ENCODE data around the gene IGSF21. TPM values are rescaled to one million over a fixed set of nuclear protein-coding genes. Genes with fewer than 3 reads are reported as not detected.

IGSF21 gene
- total RNA-seq, 1 donor from 2014 or later: 1.3 TPM

DNA sequence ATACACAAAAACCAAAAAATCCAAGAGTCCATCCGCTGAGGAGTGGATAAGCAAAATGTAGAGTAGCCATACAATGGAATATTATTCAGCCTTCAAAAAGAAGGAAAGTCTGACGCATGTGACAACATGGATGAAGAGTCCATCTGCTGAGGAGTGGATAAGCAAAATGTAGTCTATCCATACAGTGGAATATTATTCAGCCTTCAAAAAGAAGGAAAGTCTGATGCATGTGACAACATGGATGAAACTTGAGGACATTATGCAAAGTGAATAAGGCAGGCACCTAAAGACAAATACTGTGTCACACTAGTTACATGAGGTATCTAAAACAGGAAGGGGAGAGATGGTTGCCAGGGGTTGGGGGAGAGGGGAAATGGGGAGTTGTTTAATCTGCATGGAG lies 14.0 kb upstream of the IGSF21 start:
- peaks cover 1% of the 10 kb centered on the region for H3K9me3 Mint-ChIP-seq (ENCODE audit: unreplicated experiment)
- no peak overlapping the region for H3K27ac Mint-ChIP-seq (ENCODE audit: unreplicated experiment)
- DNase-seq: no peak
- H3K4me1 Mint-ChIP-seq (ENCODE audit: low read depth, unreplicated experiment): peaks cover 6% of the 10 kb centered on the region
- TF ChIP-seq, protein P1, sequence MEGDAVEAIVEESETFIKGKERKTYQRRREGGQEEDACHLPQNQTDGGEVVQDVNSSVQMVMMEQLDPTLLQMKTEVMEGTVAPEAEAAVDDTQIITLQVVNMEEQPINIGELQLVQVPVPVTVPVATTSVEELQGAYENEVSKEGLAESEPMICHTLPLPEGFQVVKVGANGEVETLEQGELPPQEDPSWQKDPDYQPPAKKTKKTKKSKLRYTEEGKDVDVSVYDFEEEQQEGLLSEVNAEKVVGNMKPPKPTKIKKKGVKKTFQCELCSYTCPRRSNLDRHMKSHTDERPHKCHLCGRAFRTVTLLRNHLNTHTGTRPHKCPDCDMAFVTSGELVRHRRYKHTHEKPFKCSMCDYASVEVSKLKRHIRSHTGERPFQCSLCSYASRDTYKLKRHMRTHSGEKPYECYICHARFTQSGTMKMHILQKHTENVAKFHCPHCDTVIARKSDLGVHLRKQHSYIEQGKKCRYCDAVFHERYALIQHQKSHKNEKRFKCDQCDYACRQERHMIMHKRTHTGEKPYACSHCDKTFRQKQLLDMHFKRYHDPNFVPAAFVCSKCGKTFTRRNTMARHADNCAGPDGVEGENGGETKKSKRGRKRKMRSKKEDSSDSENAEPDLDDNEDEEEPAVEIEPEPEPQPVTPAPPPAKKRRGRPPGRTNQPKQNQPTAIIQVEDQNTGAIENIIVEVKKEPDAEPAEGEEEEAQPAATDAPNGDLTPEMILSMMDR (IDR thresholded peaks at IDR 0.05; ENCODE audit: partially characterized antibody, unreplicated experiment): no peak
- no peak overlapping the region for H3K4me3 Mint-ChIP-seq (ENCODE audit: unreplicated experiment)
- H3K36me3 Mint-ChIP-seq (ENCODE audit: unreplicated experiment): no peaks in the 10 kb centered on the region
- peaks cover 2% of the 10 kb centered on the region for H3K27me3 Mint-ChIP-seq (ENCODE audit: unreplicated experiment)

DNA sequence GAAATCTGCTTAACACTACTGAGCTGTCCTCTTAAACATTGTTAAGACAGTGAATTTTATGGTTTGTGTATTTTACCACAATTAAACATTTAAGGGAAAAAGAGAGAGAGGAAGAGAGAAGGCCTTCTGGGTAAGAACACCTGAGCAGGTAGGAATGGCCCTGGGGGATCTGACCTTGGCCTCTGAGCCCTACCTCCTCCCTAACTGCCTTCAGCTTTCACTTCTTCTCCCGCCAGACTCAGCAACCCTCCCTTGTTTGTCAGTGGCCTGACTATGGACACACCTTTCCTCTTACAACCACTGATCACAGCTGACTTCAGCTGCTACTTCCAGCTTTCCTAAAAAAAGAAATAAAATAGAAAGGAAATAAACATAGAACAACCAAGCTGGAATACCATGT lies 13.5 kb upstream of the IGSF21 start:
- Mint-ChIP-seq H3K4me3 (ENCODE audit: unreplicated experiment) (no peak overlapping the region), H3K27ac (ENCODE audit: unreplicated experiment) (no peak overlapping the region), H3K9me3 (ENCODE audit: unreplicated experiment) (peaks cover under 1% of the 10 kb centered on the region), H3K27me3 (ENCODE audit: unreplicated experiment) (peaks cover 3% of the 10 kb centered on the region), H3K36me3 (ENCODE audit: unreplicated experiment) (no peaks in the 10 kb centered on the region), H3K4me1 (ENCODE audit: low read depth, unreplicated experiment) (peaks cover 6% of the 10 kb centered on the region)
- DNase-seq: no peak
- TF ChIP-seq, protein P1 (IDR thresholded peaks at IDR 0.05; ENCODE audit: partially characterized antibody, unreplicated experiment): no peak

DNA sequence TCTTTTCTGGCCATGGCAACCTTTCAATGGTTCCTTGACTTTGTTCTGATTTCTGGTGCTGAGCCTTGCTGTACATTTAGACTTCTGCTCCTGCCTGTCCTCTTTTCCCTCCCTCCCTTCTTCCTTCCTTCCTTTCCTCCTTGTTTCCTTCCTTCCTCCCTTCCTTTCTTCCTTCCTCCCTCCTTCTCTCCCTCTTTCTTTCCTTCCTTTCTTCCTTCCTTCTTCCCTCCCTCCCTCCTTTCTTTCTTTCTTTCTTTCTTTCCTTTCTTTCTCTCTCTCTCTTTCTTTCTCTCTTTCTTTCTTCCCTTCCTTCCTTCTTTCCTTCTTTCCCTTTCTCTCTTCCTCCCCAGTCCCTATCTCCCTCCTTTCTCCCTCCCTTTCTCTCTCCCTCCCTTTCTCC lies 10.4 kb upstream of the IGSF21 start:
- peaks cover 5% of the 10 kb centered on the region for H3K9me3 Mint-ChIP-seq (ENCODE audit: unreplicated experiment)

DNA sequence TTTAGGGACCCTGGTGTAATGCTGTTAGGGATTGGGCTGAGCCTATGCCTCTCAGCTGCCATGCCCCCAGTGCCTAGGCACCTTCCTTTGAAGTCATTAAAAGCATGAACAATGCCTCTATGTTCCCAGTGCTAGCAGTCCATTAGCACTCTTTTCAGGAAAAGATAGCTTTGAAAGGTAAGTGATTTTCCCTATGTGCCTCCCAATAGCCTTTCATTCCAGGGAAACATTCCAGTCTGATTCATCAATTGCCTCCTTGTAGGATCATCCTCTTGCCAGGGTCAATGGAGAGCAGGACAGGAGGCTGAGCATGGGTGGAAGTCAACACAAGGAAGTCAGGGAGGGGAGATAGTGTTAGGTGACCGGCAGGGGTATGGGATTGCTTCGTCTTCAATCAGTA lies 8.6 kb upstream of the IGSF21 start:
- peaks cover 14% of the 10 kb centered on the region for H3K27me3 Mint-ChIP-seq (ENCODE audit: unreplicated experiment)
- H3K36me3 Mint-ChIP-seq (ENCODE audit: unreplicated experiment): no peaks in the 10 kb centered on the region
- TF ChIP-seq, protein P1 (IDR thresholded peaks at IDR 0.05; ENCODE audit: partially characterized antibody, unreplicated experiment): no peak
- no peak overlapping the region for H3K27ac Mint-ChIP-seq (ENCODE audit: unreplicated experiment)
- H3K4me1 Mint-ChIP-seq (ENCODE audit: low read depth, unreplicated experiment): peaks cover 1% of the 10 kb centered on the region
- no peak for DNase-seq
- peaks cover 12% of the 10 kb centered on the region for H3K9me3 Mint-ChIP-seq (ENCODE audit: unreplicated experiment)
- H3K4me3 Mint-ChIP-seq (ENCODE audit: unreplicated experiment): no peak overlapping the region

More for the DNA sequence above, 10.4 kb upstream of the IGSF21 start:
- H3K27me3 Mint-ChIP-seq (ENCODE audit: unreplicated experiment): peaks cover 9% of the 10 kb centered on the region
- DNase-seq: no peak
- no peaks in the 10 kb centered on the region for H3K36me3 Mint-ChIP-seq (ENCODE audit: unreplicated experiment)
- TF ChIP-seq, protein P1 (IDR thresholded peaks at IDR 0.05; ENCODE audit: partially characterized antibody, unreplicated experiment): no peak
- H3K4me1 Mint-ChIP-seq (ENCODE audit: low read depth, unreplicated experiment): no peaks in the 10 kb centered on the region
- no peak overlapping the region for H3K4me3 Mint-ChIP-seq (ENCODE audit: unreplicated experiment)
- H3K27ac Mint-ChIP-seq (ENCODE audit: unreplicated experiment): no peak overlapping the region

DNA sequence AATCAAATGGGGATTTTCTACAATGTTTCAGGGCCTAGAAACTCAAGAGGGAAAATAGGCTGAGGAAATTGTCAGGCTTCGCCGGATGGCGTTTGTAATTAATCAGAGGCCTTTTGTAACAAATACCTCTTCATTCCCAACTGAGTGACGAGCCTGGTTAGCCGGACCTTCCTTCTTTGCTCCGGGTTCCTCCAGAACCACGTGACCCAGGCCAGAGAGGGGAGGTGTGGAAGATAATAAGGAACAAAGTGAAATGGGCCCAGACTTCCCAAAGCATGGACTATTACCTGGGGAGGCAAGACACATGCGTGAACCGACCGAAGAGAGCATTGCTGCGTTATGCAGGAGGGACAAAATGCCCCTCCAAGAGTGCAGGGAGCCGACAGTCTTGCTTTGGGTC lies 7.5 kb upstream of the IGSF21 start:
- DNase-seq: no peak
- TF ChIP-seq, protein P1 (IDR thresholded peaks at IDR 0.05; ENCODE audit: partially characterized antibody, unreplicated experiment): no peak
- Mint-ChIP-seq H3K27me3 (ENCODE audit: unreplicated experiment) (peaks cover 14% of the 10 kb centered on the region), H3K9me3 (ENCODE audit: unreplicated experiment) (peaks cover 12% of the 10 kb centered on the region), H3K36me3 (ENCODE audit: unreplicated experiment) (no peaks in the 10 kb centered on the region), H3K4me1 (ENCODE audit: low read depth, unreplicated experiment) (peaks cover 1% of the 10 kb centered on the region), H3K4me3 (ENCODE audit: unreplicated experiment) (no peak overlapping the region), H3K27ac (ENCODE audit: unreplicated experiment) (no peak overlapping the region)
